Astrocyte (in vitro differentiated cells and primary cell): ENCODE results near the gene HPSE2. TPM values are rescaled to one million over a fixed set of nuclear protein-coding genes. Genes with fewer than 3 reads are reported as not detected.
A peak's percentile ranks its signal among the peaks of the same experiment; 100 is the strongest.

ENCODE experiments used
- DNase-seq: peaks from one replicate; pipeline ENCODE4 v3.0.0-alpha.2; 2010; ENCODE audit warnings: low read depth
- FAIRE-seq: peaks from 2 replicates; lab custom pipeline; 2011; peaks lifted over from hg19 to GRCh38; lab: Jason Lieb, UNC
- H2AFZ ChIP-seq: 2 replicates; pipeline ENCODE4 v1.6.0; 2012; ENCODE audit warnings: low read depth, low read length, inconsistent platforms
- H3K27ac ChIP-seq: 2 replicates; pipeline ENCODE4 v1.5.1; 2011; ENCODE audit warnings: low read depth, low read length, inconsistent platforms
- H3K27me3 ChIP-seq: 2 replicates; pipeline ENCODE4 v1.6.0; 2011; ENCODE audit warnings: low read length, inconsistent platforms; ENCODE audit not compliant: insufficient read depth
- H3K36me3 ChIP-seq: 2 replicates; pipeline ENCODE4 v1.5.1; 2011; ENCODE audit warnings: low read length, inconsistent platforms; ENCODE audit not compliant: insufficient read depth
- H3K4me1 ChIP-seq: 2 replicates; pipeline ENCODE4 v1.5.1; 2011; ENCODE audit warnings: low read length, inconsistent platforms; ENCODE audit not compliant: insufficient read depth
- H3K4me2 ChIP-seq: 2 replicates; pipeline ENCODE4 v1.6.0; 2012; ENCODE audit warnings: low read length, inconsistent platforms
- H3K4me3 ChIP-seq: 2 replicates; pipeline ENCODE4 v1.5.1; 2011; ENCODE audit warnings: low read depth, mild to moderate bottlenecking, low read length, inconsistent platforms; ENCODE audit not compliant: insufficient read depth
- H3K79me2 ChIP-seq: 2 replicates; pipeline ENCODE4 v1.6.0; 2012; ENCODE audit warnings: mild to moderate bottlenecking, low read length, inconsistent platforms; ENCODE audit not compliant: insufficient read depth
- H3K9ac ChIP-seq: 2 replicates; pipeline ENCODE4 v1.6.0; 2012; ENCODE audit warnings: mild to moderate bottlenecking, low read length, inconsistent platforms
- H3K9me3 ChIP-seq: 2 replicates; pipeline ENCODE4 v1.5.1; 2012; ENCODE audit warnings: low read depth, mild to moderate bottlenecking, low read length, inconsistent platforms; ENCODE audit not compliant: insufficient read depth
- H4K20me1 ChIP-seq: 2 replicates; pipeline ENCODE4 v1.6.0; 2012; ENCODE audit warnings: low read length, inconsistent platforms; ENCODE audit not compliant: insufficient read depth
- H3K27ac Mint-ChIP-seq: one replicate; pipeline ENCODE4 v1.8.0; 2021; ENCODE audit warnings: mild to moderate bottlenecking, mixed read lengths; ENCODE audit not compliant: unreplicated experiment
- H3K27me3 Mint-ChIP-seq: one replicate; pipeline ENCODE4 v1.8.0; 2021; ENCODE audit warnings: low read depth, mixed read lengths; ENCODE audit not compliant: unreplicated experiment
- H3K36me3 Mint-ChIP-seq: one replicate; pipeline ENCODE4 v1.8.0; 2021; ENCODE audit warnings: low read depth, mixed read lengths; ENCODE audit not compliant: unreplicated experiment
- H3K4me1 Mint-ChIP-seq: one replicate; pipeline ENCODE4 v1.8.0; 2021; ENCODE audit warnings: low read depth, mixed read lengths; ENCODE audit not compliant: unreplicated experiment
- H3K4me3 Mint-ChIP-seq: one replicate; pipeline ENCODE4 v1.8.0; 2021; ENCODE audit warnings: mild to moderate bottlenecking, moderate library complexity, mixed read lengths; ENCODE audit not compliant: unreplicated experiment
- H3K9me3 Mint-ChIP-seq: one replicate; pipeline ENCODE4 v1.8.0; 2021; ENCODE audit warnings: mild to moderate bottlenecking, mixed read lengths; ENCODE audit not compliant: unreplicated experiment
- EZH2 ChIP-seq: IDR thresholded peaks from 2 replicates; pipeline ENCODE4 v1.6.1; 2012; ENCODE audit warnings: mild to moderate bottlenecking, low read length, inconsistent platforms; ENCODE audit not compliant: insufficient read depth
- total RNA-seq: library from RNA; stranded (reverse); gene quantifications from 2 replicates; pipeline ENCODE4 v1.2.1, GENCODE V29; 2021
- TF ChIP-seq, protein P1 (sequence below): IDR thresholded peaks from 2 replicates; pipeline ENCODE4 v1.5.1; 2011; ENCODE audit warnings: low read depth, mild to moderate bottlenecking, inconsistent platforms, low read length, moderate library complexity; ENCODE audit not compliant: insufficient read depth

The HPSE2 gene
- total RNA-seq, 1 donor from 2014 or later, result 0.14 TPM

GRCh38 chr10:98567391-98568133, 668.1 kb downstream of the HPSE2 start:
- Mint-ChIP-seq H3K9me3 (no peaks in the 10 kb centered on the region), H3K4me3 (no peak overlapping the region), H3K36me3 (no peaks in the 10 kb centered on the region), H3K27ac (no peak overlapping the region), H3K4me1 (peaks cover 15% of the 10 kb centered on the region), H3K27me3 (no peaks in the 10 kb centered on the region)
- no peaks in the 10 kb centered on the region for H4K20me1 ChIP-seq
- no peak overlapping the region for H3K4me3 ChIP-seq
- no peaks in the 10 kb centered on the region for H3K4me1 ChIP-seq
- FAIRE-seq, result no peak
- H3K4me2 ChIP-seq, result no peak overlapping the region
- TF ChIP-seq EZH2, result no peak
- TF ChIP-seq, protein P1, sequence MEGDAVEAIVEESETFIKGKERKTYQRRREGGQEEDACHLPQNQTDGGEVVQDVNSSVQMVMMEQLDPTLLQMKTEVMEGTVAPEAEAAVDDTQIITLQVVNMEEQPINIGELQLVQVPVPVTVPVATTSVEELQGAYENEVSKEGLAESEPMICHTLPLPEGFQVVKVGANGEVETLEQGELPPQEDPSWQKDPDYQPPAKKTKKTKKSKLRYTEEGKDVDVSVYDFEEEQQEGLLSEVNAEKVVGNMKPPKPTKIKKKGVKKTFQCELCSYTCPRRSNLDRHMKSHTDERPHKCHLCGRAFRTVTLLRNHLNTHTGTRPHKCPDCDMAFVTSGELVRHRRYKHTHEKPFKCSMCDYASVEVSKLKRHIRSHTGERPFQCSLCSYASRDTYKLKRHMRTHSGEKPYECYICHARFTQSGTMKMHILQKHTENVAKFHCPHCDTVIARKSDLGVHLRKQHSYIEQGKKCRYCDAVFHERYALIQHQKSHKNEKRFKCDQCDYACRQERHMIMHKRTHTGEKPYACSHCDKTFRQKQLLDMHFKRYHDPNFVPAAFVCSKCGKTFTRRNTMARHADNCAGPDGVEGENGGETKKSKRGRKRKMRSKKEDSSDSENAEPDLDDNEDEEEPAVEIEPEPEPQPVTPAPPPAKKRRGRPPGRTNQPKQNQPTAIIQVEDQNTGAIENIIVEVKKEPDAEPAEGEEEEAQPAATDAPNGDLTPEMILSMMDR, result no peak
- H2AFZ ChIP-seq, result no peak overlapping the region
- H3K9ac ChIP-seq, result no peak overlapping the region
- no peaks in the 10 kb centered on the region for H3K27me3 ChIP-seq
- H3K9me3 ChIP-seq, result no peaks in the 10 kb centered on the region
- no peaks in the 10 kb centered on the region for H3K79me2 ChIP-seq
- no peak for DNase-seq
- H3K27ac ChIP-seq, result no peak overlapping the region
- H3K36me3 ChIP-seq, result no peaks in the 10 kb centered on the region

DNA sequence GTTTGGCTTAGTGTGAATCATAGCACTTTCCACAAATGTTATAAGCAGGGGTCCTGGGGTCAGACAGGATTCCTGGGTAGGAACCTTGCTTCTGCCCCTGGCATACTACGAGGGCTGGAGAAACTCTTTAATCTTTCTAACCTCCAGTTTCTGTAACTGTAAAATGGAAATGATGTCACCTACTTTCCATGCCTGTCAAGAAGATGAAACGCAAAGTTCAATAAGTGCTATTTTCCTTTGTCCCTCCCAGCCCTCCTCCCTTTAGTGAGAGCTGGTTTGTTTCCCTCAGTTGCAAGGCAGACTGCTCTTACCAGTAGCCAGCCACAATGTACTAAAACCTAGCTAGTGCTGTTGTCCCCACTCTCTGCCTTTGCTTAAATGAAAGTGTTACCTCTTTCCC, 671.8 kb downstream of the HPSE2 start:
- Histone ChIP-seq H3K4me1 (no peaks in the 10 kb centered on the region), H3K27me3 (no peaks in the 10 kb centered on the region), H3K9me3 (no peaks in the 10 kb centered on the region), H3K79me2 (no peaks in the 10 kb centered on the region), H3K9ac (no peak overlapping the region), H3K4me3 (no peak overlapping the region), H3K27ac (no peak overlapping the region), H2AFZ (no peak overlapping the region), H3K4me2 (no peak overlapping the region), H4K20me1 (no peaks in the 10 kb centered on the region), H3K36me3 (no peaks in the 10 kb centered on the region)
- no peak for DNase-seq
- Mint-ChIP-seq H3K9me3 (no peaks in the 10 kb centered on the region), H3K4me3 (no peak overlapping the region), H3K27me3 (no peaks in the 10 kb centered on the region), H3K4me1 (peaks cover 15% of the 10 kb centered on the region), H3K27ac (peak overlapping the region; percentile 79), H3K36me3 (no peaks in the 10 kb centered on the region)
- TF ChIP-seq, protein P1, result no peak
- TF ChIP-seq EZH2, result no peak
- no peak for FAIRE-seq

- Histone ChIP-seq H3K9me3 (no peaks in the 10 kb centered on the region), H3K27ac (no peak overlapping the region), H3K27me3 (no peaks in the 10 kb centered on the region), H3K9ac (no peak overlapping the region), H3K36me3 (no peaks in the 10 kb centered on the region), H3K79me2 (no peaks in the 10 kb centered on the region), H4K20me1 (no peaks in the 10 kb centered on the region), H3K4me3 (no peak overlapping the region), H3K4me2 (no peak overlapping the region), H2AFZ (no peak overlapping the region), H3K4me1 (no peaks in the 10 kb centered on the region)
- H3K36me3 Mint-ChIP-seq, result no peaks in the 10 kb centered on the region
- no peak overlapping the region for H3K27ac Mint-ChIP-seq
- TF ChIP-seq EZH2, result no peak
- TF ChIP-seq, protein P1, result no peak
- H3K4me3 Mint-ChIP-seq, result no peak overlapping the region
- FAIRE-seq, result no peak
- peaks cover 15% of the 10 kb centered on the region for H3K4me1 Mint-ChIP-seq
- no peaks in the 10 kb centered on the region for H3K9me3 Mint-ChIP-seq
- H3K27me3 Mint-ChIP-seq, result no peaks in the 10 kb centered on the region
- DNase-seq, result no peak
These were observed 675.1 kb downstream of the HPSE2 start for GRCh38 chr10:98560565-98560964.
